ENCODE results near the gene CDA.

The CDA gene

DNA sequence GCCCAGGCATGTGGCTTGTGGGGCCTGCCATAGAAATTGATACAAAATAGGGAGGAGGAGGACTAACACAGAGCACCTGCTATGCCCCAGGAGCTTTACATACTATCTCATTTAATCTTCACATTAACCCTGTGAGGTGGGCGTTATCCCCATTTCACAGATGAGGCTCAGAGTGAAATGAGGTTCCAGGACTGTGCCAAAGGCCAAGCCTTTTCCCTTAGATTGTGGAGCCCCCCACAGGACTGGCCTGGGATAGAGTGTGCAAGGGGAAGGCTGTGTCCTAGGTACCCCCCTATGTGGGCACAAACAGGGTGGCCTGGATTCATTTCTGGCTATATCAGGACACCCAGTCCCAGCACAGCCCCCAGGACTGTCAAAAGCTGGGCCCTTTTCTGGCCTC, 74.5 kb downstream of the CDA start:
- no peaks in the 10 kb centered on the region for H3K9me3 ChIP-seq (ENCODE audit: control insufficient read depth, insufficient read depth, low read length)
- peaks cover 12% of the 10 kb centered on the region for H3K4me1 ChIP-seq (ENCODE audit: insufficient read depth, low read length)
- no peak overlapping the region for H3K9ac ChIP-seq (ENCODE audit: low read depth, low read length)

DNA sequence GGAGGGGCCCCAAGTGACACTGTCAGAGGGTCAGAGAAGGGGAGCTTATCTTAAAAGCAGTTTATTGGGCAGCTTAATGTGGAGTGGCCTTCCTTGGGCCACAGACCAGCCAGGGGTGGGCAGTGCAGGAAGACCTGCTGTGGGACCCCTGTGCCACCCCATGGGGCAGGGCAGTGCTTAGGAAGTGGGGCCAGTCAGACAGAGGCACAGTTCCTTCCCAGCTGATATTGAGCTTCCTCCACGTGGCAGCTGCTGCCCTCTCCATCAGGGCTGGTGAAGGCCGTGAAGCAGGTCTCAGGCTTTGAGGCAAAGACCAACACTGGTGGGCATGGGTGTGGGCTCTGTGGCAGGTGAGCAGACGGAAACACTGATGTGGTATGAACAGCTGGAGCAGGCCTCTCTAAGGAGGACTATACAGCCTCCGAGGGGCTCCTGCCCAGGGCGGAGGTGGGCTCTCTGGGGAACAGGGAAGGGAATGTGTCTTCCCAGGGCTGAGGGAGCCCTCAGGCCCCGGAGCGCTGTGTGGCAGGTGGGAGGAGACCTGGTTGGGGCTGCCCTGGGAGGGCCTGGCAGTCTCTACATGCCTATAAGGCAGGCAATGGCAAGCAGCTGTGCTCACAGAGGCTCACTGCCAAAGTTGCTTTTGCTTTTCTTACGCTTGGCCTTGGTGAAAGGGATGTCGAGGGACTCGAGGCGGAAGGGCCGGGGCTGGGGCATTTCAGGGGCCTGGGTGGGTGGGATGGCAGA, 75.2 kb downstream of the CDA start:
- Histone ChIP-seq H3K36me3 (ENCODE audit: insufficient read depth, low read length) (peaks cover 4% of the 10 kb centered on the region), H3K9ac (ENCODE audit: low read depth, low read length) (no peak overlapping the region), H3K4me1 (ENCODE audit: insufficient read depth, low read length) (peaks cover 12% of the 10 kb centered on the region), H3K9me3 (ENCODE audit: control insufficient read depth, insufficient read depth, low read length) (no peaks in the 10 kb centered on the region)

More for the DNA sequence above, 74.5 kb downstream of the CDA start:
- H3K36me3 ChIP-seq (ENCODE audit: insufficient read depth, low read length), result peaks cover 6% of the 10 kb centered on the region

DNA sequence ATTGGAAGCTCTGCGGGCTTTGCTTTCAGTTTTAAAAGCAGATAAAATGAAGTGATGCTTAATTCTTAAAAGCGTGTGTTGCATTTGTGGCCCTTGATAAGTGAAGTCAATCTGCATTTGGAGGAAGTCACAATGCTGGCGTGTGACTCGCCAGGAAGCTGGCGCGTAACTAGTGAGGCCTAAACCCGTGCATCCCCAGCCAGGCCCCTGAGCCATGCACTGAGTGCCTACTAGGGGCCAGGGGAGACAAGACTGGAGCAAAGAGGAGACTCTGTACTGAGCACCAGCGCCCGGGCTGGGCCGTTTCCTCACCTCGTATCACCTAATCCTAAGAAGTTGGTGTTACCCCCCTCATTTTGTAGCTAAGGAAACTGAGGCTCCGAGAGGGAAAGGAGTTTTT, 76.8 kb downstream of the CDA start:
- Histone ChIP-seq H3K9me3 (ENCODE audit: control insufficient read depth, insufficient read depth, low read length) (no peaks in the 10 kb centered on the region), H3K9ac (ENCODE audit: low read depth, low read length) (no peak overlapping the region), H3K4me1 (ENCODE audit: insufficient read depth, low read length) (peaks cover 5% of the 10 kb centered on the region; the same call in 1 of the 2 replicates), H3K36me3 (ENCODE audit: insufficient read depth, low read length) (no peaks in the 10 kb centered on the region; the same call in 1 of the 2 replicates)

DNA sequence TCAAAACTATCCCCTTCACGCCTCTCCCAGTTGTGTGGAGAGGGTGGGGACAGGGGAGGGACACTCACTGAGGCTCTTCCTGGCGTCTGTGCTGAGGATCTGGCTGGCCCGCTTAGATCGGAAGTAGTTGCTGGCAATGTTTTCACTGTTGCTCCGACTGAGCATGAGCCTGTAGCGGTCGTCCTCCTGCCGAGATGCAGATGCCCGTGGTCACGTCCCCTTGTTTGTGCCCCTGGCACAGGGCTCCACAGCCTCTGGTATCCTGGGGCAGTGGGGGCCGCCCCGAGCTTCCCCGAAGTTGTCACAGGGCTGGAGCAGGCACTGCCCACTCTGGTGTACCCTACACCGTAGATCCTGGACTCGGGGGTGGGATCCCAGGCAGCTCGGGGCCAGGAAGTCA, 77.2 kb downstream of the CDA start:
- Histone ChIP-seq H3K36me3 (ENCODE audit: insufficient read depth, low read length) (no peaks in the 10 kb centered on the region; the same call in 1 of the 2 replicates), H3K9ac (ENCODE audit: low read depth, low read length) (no peak overlapping the region), H3K4me1 (ENCODE audit: insufficient read depth, low read length) (peaks cover 5% of the 10 kb centered on the region; the same call in 1 of the 2 replicates), H3K9me3 (ENCODE audit: control insufficient read depth, insufficient read depth, low read length) (no peaks in the 10 kb centered on the region)

DNA sequence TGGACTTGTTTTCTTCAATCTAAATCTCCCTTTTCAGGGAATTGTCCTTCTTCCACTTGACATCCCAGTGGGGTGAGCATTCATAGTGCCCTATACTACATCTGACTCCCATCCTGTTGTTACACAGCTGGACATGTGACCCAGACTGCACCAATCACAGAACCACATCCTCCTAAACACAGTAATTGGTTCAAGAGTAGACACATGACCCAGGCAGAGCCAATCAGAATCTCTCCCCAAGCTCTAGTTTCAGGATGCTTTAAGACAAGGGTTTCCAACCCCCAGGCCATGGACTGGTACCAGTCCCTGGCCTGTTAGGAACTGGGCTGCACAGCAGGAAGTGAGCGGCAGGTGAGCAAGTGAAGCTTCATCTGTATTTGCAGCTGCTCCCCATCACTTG, 77.9 kb downstream of the CDA start:
- no peak overlapping the region for H3K9ac ChIP-seq (ENCODE audit: low read depth, low read length)
- peaks cover 5% of the 10 kb centered on the region; the same call in 1 of the 2 replicates for H3K4me1 ChIP-seq (ENCODE audit: insufficient read depth, low read length)
- H3K9me3 ChIP-seq (ENCODE audit: control insufficient read depth, insufficient read depth, low read length), result no peaks in the 10 kb centered on the region
- H3K36me3 ChIP-seq (ENCODE audit: insufficient read depth, low read length), result no peaks in the 10 kb centered on the region; the same call in 1 of the 2 replicates
